IPS-NIHi7 (cell line): ENCODE measurements around the gene GPATCH3.
"Not testable (repeated sequence)": the region's sequence is repeated elsewhere in the genome, so short reads cannot be mapped to it uniquely, and the experiment has no call there.

Experiments
- DNase-seq: peaks from one replicate; pipeline ENCODE4 v3.0.0; 2012; ENCODE audit warnings: mixed read lengths; ENCODE audit errors: extremely low spot score

GPATCH3 gene

DNA sequence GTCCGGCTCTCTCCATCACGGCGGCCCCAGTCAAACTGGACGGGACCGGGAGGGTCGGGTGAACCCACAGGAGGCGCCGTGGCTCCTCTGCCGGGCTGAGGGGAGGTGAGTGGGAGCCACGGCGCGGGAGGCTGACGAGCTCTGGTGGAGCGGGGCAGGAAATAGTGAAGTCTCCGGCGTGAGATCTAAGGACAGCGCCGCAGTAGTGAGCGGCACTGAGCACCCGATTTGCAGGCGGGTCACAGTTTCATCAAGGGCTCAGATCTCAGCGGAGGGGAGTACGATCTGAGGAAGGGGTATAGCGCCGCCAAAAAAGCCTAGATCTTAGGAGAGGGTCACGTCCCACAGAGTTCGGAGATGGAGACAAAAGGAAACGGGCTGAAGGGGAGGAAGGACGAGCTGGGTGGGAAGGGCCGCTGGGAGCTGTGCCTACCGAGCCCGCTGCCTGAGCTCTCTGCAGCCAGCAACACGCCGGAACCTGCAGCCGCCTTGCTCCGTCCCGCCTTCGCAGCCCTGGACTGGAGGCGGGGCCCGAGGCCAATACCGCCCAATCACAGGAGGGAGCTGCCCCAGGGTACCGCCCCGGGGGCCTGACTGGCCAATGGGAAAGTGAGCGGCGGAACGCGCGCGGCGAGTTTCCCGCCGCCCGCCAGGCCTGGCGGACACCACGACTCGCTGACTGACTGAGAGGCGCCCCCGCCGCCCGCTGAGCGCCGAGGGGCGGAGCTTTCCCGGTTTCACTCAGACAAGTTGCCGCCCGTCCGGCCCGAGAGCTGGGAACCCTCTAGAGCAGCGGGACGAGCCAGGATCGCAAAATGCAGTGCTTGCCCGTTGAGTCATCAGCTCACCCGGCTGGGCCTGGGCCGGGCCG, 35.4 kb downstream of the GPATCH3 start:
- peak; percentile 95 for DNase-seq

GRCh38 chr1:26863685-26864077, 36.6 kb downstream of the GPATCH3 start:
- no peak for DNase-seq

GRCh38 chr1:26862781-26863684, 37.2 kb downstream of the GPATCH3 start, which contains the start of gene SFN:
Gene SFN (plus strand): TSS chr1:26863149. CDS start chr1:26863213, 64 bp downstream.
- peak; percentile 84 for DNase-seq

GRCh38 chr1:26861889-26862378, 38.3 kb downstream of the GPATCH3 start:
- no peak for DNase-seq

DNA sequence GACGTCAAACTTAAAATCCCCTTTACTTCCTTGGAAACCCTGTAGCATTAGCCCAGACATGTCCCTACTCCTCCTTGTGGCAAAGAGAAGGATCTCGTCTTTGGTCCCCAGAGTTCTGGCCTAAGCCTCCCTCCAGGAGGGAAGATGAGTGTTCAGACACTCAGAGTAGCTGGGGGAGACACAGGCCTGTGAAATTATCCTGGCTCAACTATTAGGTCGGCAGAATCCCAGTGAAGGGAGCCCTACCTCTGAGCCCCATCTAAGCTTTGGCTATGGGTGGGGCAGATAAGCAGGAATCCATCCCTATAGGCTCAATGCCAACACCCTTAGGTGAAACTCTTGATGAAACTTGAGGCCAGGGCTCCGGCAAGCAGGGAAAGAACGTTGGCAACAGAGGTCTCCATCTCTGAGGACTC, 39.0 kb downstream of the GPATCH3 start:
- DNase-seq: peak; percentile 39

DNA sequence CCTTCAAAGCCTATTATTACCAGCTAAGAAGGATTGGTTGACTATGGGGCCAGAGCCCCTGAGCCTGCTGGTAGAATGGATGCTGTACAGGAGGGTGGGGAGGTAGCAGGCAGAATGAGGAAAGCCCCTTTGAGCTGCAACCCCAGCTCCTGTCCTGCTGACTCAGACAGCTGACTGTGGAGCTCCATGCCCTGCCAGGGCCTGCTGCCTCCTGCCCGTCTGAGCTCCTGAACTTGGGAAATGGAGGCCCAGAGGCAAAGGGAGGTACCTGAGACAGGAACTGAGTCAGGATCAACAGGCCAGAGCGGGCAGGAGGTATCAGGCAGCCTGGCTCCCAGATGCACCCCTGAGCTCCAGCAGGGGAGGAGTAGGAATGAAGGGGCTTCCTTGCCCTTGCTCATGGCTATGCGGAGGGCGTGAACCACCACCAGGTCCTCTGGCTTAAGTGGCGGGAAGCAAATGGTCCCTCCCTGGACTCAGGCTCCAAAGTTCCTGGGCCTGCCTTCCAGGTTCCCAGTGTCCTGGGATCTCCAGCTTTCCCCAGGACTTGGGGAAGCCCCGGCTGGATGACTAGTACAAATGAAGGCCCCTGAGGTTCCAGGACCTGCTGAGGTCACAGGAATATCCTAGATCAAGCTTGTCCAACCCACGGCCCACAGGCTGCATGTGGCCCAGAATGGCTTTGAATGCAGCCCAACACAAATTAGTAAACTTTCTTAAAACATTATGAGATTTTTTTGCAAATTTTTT, 41.2 kb downstream of the GPATCH3 start:
- no peak for DNase-seq

- DNase-seq: no peak
Observed at GRCh38 chr1:26858160-26858559, 42.1 kb downstream of the GPATCH3 start.

- DNase-seq: no peak
Observed at GRCh38 chr1:26857473-26858060, 42.7 kb downstream of the GPATCH3 start.

DNA sequence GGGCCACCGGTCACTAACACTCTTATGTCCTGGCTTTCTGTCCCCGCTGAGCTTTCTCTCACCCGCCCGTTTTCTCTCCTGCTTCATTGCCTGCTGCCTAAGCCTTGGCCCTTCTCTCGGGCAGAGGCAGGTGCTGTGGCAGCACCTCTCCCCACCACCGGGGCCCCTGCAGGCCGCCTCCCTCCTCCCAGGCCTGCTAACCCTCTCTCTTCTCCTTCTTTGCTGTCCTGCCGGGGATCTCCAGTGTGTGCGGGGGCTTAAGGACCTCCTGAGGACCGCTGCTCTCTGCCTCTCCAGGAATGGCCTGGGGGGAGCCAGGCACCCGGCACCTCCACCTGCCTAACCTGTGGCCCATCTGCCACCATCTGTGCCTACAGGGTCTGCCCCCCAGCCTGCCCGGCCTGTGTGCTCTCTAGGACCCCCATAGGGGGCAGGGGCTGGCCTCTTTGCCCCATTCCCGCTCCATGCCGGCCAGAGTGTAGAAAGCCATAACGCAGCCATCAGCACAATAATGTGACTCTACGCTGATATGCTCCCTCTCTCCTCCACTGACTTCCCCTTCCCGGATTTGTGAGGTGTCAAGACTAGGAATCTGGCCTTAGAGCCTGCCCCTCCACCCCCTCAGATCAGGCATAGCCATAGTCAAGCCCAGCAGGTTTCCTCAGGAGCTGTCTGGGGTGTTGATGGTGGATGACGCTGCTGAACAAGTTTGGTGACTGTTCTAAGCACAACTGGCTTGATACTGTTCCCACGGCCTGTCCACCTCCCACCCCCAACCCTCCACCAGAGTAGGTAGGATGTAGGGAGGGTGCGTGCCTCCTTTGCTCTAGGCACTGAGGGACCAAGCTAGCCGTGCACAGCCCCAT, 43.4 kb downstream of the GPATCH3 start:
- no peak for DNase-seq

- DNase-seq: no peak
Observed at GRCh38 chr1:26856181-26856580, 44.1 kb downstream of the GPATCH3 start.

- DNase-seq: no peak
Observed at GRCh38 chr1:26855636-26856035, 44.6 kb downstream of the GPATCH3 start.

DNA sequence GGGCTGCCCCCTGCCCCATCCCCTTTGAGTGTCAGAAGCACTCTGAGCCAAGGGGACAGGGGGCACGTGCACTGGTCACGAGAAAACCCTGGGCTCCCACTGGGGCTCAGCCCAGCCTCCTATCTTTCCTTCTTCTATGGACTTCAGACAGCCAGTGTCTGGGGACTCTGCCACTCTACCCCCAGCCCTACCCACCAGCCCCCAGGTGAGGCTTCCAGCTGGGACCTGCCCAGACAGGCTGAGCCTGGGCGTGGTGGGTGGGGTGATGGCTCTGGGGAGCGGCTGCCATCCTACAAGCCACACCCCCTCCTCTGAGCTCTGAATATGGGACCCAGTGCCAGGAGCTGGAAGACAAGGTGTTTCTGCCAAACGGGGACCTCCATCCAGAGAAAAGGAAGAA, 45.4 kb downstream of the GPATCH3 start:
- no peak for DNase-seq

DNA sequence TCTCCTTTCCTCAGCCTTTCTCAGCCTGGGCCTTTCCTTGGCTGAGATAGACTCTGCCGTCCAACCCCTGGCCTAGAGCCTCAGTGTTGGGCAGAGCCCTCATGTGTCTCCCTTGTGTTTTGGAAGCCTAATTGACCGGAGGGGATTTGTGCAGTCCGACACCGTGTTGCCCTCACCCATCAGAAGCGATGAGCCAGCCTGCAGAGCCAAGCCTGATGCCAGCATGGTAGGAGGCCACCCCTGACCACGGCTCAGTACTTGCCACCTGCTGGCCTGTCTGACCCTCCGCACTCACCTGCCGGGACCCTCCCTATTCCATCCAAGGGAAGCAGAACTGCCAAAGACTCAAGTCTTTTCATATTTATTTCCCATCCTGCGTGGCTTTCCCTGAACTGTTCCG, 46.7 kb downstream of the GPATCH3 start:
- DNase-seq: no peak

GRCh38 chr1:26853156-26853555, 47.1 kb downstream of the GPATCH3 start:
- DNase-seq: peak; percentile 91

DNA sequence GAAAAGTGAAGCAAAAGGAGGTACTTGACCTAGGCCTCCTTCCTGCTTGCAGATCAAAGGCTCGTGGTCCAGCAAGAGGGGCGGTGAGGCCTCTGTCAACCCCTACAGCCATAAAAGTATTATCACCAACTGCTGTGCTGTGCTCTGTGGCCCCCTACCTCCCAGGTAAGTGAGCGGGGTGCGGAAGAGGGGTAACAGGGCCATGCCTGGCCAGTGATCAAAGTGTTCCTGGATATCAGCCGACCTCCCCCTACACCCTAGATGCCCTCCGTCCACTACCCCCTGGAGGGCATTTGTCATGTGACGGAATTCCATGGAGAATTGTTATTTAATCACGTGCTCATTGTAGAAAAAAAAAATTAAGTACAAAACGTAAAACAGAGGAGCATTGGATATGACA, 47.6 kb downstream of the GPATCH3 start:
- no peak for DNase-seq

DNA sequence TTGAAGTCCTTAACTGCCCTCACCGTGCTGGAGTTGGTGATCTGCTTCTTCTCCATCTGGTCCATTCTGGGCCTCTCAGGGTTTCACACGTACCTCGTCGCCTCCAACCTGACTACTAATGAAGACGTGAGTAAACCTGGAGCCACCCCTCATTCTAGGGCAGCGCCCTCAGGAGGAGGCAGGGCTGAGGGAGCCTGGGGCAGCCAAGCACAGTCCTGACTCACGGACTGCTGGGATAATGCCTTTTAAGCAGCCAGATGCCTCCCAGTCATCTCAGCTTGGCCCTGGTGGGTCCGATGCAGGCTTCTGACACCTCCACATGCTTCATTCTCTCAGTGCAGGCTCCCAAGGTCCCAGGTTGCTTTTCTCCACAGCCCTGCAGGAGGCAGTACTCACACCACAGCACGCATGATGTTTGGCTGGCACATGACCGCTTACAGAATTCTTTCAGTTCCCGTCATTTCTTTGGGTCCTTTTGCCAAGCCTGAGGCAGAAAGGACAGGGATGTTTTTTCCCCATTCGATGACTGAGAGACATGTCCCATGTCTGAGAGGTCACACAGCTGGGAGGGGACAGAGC, 49.1 kb downstream of the GPATCH3 start:
- no peak for DNase-seq

GRCh38 chr1:26848941-26849774, 51.1 kb downstream of the GPATCH3 start:
- DNase-seq: no peak

GRCh38 chr1:26848499-26848898, 51.8 kb downstream of the GPATCH3 start:
- DNase-seq: no peak

- not testable (repeated sequence) for DNase-seq
Observed at GRCh38 chr1:26847826-26848225, 52.4 kb downstream of the GPATCH3 start.
